Left forelimb (tissue), 1 donor: ENCODE measurements around the gene SSC5D.
"Not testable (repeated sequence)": the region's sequence is repeated elsewhere in the genome, so short reads cannot be mapped to it uniquely, and the experiment has no call there.

Experiments
- DNase-seq: peaks from one replicate; pipeline ENCODE4 v3.0.0-alpha.2; 2018; ENCODE audit warnings: low spot score

Gene SSC5D

DNA sequence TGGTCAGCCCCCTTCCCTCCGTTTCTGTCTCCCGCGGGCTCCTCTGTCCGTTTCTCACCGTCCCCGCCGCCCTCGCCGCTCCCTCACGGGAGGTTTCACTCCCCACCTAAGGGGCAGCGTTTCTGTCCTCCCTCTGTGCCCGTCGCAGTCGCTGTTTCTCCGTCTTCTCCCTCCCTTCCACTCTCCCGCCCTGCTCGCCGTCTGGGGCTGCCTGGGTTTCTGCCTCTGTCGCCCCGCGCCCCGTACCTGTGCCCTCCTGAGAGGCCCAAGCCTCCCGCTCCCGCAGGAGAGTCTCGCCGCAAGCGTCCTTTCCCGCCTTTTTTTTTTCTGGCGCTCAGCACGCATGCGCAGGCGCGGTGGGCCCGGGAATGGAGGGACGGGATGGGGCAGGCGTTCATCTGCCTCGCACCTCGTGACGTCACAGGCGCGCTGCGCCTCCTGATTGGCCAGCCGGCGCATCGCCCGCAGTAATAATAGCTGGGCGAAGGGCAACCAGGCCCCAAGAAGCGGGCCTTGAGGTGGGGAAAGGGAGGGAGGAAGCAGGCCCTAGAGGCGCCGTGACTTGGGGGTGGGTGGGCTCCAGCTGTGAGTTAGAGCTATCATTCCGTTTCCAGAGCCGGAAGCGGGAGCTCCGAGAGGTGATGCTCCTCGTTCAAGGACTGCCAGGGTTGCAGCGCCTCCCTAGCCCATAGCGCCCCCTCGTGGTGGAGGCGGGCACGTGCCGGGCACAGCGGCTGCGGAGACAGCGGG is 15.4 kb downstream of the SSC5D start:
- peak; percentile 94 for DNase-seq

DNA sequence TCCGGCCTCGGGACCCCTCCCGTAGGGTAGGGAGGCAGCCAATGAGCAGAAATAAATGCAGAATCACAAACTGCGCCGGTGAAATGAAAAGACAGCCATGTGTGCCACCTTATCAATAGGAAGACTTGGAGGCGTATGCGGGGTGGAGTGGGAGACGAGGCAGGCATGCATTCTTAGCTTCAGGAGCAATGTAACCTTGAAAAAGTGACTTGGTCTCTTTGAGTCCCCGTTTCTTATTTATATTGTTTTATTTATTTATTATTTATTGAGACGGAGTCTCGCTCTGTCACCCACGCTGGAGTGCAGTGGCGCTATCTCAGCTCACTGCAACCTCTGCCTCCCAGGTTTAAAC is 16.0 kb downstream of the SSC5D start:
- DNase-seq: no peak

DNA sequence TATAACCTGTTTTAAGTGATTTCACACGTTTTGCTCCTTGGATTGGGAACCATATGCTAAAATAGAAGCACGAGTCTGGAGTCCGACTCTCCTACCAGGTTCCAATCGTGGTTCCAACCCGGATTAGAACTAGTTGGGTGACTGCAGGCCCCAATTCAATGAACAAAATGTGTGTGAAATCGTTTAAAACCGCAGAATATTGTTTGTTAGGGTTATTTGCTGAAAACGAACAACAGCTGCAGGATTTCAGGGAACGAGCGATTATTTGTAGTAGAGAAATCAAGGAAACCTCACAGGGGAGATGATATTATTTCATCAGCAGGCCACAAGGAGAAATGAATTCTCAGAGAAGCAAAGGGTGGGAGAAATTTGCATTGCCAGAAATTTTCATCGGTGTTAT is 16.7 kb downstream of the SSC5D start:
- no peak for DNase-seq

DNA sequence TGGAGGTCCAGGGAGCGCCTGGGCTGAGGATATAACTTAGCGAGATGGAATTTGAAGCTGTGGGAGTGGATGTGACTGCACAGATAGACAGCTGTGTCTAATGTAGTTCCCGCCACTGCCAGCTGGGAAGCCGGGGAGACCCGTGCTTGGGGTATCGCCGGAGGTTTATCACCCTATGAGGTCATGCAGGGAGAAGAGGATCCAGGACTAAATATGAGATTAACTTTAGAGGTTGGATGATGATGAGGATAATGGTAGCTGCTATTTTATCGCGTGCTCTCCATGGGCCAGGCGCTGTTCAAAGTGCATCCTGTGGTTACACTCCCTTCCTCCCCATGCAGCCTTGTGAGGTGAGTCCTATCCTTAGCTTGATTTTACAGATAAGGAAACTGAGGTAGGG is 19.9 kb downstream of the SSC5D start:
- DNase-seq: no peak

DNA sequence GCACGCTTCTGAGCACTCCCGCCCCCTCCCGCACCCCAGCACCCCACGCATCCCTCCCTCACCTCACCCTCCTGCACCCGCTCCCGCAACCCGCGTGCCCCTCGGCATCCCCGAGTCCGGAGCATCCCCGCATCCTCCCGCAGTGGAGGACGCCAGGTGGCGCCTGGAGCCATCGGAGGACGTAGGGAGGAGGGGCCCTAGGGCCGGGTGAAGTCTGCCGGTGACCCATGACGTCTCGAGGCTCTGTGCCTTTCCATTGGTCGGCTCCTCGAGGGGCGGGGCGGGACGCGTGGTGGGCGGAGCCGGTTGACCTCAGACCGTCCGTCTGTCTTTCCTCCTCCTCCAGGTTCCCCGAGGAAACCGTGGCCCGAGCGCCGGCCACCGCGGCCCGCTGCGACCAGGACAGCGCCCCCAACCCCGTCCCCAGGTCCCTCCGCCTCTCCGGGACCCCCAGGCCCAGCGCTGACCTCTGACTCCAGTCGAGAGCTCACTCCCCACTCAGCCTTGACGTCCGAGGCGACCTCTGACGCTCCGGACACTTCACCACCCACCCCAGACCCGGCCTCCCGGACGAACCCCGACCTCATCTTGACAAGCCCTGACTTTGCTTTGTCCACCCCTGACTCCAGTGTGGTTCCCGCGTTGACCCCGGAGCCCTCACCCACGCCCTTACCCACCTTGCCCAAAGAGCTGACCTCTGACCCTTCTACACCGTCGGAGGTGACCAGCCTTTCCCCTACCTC is 28.8 kb downstream of the SSC5D start:
- peak; percentile 94 for DNase-seq

DNA sequence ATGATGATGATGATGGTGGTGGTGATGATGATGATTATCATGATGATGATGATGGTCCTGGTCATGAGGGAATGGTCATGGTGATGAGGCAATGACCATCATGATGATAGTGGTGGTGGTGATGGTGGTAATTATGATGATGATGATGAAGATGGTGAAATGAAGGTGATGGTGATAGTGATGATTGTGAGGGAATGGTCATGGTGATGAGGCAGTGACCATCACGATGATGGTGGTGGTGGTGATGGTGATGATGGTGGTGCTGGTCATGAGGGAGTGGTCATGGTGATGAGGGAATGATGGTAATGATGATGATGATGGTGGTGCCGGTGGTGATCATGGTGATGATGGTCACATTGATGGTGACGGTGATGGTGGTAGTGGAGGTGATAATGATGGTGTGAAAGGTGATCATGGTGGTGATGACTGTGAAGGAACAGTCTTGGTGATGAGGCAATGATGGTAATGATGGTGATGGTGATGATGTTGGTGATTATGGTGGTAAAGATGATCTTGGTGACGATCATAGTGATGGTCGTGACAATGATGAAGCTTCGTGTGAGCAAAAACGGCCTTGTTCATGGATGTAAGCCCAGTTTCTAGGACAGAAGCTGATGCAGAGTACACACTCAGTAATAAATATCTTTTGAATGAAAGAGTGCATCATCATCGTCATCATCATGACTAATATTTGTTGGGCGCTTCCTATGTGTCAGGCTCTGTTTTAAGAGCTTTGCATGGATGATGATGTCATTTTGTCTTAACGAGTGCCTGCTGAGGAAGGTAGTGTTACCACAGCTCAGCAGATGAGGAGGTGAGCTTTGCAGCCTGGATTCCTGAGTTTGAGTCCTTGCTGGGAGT is 31.4 kb downstream of the SSC5D start:
- no peak for DNase-seq

DNA sequence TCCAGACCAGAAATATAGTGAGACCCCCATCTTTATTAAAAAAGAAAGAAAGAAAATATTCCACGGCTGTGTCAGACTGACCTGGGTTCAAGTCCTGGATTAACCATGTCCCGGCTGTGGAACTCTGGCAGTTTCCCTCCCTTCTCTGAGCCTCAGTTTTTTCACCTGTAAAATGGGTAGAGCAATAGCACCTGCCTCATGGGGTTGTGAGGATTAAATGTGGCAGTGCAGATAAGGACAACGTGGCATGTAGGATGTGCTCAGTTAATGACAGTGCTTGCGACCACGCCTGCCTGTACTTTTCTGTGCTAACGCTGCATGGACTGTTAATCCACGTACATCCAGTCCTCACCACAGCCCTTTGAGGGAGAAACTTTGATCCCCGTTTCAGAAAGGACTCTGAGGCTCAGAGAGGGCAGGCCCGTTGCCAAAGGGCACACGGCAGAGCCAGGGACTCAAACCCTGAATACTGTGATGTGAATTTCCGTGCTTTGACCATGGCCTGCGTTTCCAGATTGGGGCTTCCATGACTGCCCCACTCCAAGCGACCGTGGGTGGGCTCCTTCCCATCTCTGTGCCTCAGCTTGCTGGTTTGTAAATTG is 32.6 kb downstream of the SSC5D start:
- no peak for DNase-seq

DNA sequence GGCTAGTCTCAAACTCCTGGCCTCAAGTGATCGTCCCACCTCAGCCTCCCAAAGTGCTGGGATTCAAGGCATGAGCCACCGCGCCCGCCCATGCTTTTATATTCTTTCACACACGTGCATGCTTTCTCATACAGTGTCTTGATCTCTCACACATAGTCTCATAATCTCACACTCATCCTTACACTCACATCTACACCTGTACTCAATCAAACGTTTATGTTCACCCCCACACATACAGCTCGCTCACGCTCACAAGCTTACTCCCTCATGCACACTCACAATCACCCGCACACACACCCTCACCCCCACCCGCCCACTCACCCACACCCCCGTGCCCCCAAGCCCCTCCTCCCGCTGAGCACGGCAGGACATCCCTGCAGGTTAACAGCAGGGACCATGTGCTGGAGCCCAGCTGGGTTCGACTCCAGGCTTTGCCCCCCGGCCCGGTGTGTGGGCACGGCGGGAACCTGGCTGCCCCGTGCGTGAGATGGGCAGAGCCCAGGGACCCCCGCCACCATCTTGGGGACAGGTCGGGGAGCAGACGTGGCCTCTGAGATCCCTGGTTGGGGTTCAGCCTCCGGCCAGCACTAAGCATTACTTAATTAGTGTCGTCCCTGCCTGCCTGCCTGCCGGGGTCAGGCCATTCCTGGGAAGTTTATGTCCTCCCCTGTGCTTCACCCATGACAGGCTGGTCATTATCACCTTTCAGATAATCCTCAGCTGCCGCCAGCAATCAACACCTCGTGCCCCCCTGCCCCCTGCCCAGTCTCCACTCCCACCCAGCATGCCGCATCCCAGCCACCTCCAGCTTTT is 37.3 kb downstream of the SSC5D start:
- no peak for DNase-seq

DNA sequence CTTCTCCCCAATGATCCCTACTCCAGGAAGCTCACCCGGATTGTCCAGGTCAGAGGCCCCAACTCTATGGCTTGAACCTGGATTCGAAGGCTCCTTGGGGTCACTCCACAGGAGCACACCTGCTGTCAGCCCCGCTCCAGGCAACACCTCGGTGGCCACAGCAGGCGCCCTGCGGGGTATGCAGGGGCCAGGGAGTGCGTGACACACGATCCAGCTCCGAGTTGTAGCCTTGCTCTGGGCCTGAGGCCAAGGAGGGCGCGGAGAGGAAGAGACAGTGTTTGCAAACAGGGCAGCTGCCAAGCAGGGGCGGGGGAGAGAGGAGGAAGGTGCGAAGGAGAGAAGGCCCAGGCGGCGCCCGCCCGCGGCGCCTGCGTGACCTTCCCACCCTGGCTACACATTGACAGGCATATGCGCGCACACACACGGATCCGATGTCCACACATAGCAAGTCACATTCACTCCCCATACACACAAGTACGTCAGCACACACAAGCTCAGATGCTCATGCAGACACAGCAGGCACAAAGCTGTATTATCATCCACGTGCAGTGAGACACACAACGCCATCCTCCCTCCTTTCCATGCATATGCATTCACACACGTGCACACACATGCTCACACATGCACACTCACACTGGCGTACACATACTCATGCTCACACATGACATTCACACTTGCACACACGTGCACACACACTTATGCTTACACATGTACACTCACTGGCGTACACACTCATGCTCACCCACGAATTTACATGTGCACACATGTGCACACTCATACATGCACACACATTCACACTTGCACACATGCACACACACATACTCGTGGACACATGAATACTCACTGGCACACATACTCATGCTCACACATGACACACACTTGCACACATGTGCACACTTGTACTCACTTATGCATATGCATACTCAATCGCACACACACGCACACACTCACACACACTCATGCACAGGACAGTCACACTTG is 38.3 kb downstream of the SSC5D start:
- no peak for DNase-seq

DNA sequence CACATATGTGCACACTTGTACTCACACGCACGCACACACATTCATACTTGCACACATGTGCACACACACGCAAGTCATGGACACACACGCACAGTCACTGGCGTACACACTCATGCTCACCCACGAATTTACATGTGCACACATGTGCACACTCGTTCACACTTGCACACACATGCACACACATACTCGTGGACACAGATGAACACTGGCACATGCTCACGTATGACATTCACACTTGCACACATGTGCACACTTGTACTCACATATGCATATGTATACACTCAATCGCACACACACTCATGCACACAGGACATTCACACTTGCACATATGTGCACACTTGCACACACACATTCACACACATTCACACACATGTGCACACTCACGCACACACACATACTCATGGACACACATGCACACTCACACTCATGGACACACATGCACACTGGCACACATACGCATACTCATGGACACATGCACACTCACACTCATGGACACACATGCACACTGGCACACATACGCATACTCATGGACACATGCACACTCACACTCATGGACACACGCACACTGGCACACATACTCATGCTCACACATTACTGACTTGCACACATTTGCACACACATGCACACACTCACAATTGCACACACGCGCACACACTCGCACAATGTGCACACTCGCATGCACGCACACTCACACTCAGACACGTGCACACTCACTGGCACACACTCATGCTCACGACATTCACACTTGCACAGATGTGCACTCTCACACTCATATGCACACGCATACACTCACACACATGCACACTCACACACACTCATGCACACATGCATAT is 39.2 kb downstream of the SSC5D start:
- DNase-seq: no peak

DNA sequence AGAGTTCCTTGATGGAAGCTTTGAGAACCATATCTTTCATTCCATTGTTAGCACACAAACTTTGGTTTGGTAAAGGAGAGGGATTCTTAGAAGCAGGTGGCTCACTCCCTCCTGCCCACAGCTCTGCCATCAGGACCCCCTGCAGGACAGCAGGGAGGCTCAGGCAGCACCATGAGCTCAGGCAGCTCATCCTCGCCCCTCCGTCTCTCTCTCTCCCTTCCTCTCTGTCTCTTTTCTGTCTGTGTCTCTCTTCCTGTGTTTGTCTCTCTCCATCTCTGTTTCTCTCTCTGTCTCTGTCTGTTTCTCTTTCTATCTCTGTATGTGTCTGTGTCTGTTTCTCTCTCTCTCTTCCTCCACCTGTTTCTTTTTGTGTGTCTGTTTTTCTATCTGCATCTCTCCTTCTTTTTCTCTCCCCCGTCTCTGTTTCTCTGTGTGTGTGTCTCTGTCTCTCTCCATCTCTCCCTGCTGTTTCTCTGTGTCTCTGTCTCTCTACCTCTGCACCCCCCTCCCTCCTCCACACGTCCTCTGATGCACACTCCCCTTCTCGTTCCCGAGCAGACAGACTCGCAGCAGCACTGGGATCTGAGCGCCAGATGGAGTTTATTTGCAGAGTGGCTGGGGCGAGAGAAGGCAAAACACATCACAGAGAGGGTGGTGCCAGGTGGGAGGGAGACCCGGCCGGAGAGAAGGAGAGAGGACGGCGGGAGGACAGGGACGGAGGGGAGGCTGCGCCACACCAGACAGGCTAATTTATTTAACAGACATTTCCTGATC is 40.0 kb downstream of the SSC5D start:
- no peak for DNase-seq

DNA sequence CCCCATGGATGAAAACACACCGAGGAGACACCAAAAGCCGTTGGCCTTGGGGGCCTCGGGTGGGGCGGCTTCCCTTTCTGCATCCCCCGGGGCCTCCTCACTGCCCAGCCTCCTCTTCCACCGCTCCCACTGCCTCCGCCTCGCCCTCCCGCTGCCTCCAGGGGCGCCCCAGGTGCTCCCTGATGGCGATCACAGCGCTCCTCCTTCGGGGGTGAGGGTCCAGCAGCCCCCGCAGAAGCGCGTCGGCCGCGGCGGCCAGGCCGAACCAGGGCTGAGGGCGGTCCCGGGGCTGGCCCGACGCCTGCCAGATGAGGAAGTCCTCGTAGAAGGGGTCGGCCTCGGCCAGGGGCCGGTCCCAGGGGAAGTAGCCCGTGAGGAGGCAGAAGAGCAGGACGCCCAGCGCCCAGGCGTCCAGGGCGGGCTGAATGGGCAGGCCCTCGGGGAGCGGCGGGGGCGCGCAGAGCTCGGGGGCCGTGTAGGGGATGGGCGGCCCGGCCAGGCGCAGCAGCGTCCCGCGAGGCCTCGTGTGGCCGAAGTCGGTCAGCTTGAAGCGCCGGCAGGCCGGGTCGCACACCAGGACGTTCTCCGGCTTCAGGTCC is 41.5 kb downstream of the SSC5D start:
- DNase-seq: no peak

DNA sequence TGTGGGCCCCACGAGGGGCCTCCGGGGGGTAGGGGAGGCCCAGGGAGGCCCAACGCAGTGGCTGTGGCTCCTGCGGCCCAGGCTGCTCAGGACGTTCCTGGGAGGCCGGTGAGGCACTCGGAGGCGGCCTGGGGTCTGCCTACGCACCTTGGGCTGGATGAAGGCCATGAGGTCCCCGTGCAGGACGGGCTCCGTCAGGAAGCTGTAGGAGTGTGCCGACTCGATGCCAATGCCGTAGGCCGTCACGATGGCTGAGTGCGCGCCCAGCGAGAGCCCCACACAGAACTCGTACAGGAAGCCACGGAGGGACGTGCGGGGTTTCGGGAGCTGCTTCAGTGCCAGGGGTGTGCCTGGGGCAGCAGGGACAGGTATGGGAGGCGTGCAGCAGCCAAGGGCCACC is 42.8 kb downstream of the SSC5D start:
- no peak for DNase-seq

DNA sequence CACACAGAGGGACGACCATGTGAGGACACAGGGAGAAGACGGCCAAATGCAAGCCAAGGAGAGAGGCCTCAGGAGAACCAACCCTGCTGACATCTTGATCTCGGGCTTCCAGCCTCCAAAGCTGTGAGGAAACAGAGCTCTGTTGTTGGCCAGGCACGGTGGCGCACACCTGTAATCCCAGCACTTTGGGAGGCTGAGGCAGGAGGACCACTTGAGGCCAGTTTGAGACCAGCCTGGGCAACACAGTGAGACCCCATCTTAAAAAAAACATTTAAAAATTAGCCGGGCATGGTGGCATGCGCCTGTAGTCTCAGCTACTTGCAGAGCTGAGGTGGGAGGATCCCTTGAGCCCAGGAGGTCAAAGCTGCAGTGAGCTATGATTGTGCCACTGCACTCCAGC is 46.0 kb downstream of the SSC5D start:
- DNase-seq: not testable (repeated sequence)

DNA sequence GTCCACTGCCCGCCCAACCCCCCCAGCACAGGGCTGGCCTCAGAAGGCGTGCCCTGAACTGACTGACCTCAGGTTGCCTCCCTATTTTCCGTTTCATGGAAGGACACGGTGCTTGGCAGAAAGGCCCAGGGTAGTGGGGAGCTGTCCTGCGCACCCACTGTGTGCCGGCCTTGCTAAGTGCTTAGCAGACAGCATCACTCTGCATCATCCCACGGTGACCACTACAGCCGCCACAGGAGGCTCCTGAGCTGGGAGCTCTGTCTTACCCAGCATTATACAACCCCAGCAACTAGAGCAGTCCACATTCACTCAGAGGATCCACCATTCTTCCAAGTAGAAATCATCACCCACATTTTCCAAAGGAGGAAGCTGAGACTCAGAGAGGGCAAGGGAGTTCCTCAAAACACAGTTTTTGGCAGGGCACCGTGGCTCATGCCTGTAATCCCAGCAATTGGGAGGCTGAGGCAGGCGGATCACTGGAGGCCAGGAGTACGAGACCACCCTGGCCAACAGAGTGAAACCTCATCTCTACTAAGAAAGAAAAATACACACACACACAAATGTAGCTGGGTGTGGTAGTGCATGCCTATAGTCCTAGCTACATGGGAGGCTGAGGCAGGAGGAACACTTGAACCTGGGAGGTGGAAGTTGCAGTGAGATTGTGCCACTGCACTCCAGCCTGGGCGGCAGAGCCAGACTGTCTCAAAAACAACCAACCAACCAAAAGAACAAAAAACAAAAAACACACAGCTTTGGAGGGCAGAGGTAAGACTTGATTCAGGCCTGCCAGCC is 47.1 kb downstream of the SSC5D start:
- DNase-seq: no peak

DNA sequence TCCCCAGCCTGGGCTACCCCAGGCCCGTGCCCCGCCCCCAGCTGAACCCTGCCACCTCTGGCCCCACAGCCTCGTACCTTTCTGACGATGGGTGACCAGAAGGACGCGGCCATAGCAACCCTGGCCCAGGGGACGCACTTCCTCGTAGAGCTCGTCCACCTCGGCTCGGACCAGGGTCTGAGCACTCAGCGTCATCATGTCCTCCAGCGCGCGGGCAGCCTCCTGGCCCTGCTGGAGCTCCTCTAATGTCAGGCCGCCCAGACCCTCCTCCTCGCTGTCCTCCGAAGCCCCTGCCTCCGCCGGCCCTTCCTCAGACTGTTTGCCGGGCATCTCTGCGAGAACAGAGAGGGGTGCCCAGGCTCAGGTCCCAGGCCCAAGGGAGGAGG is 47.7 kb downstream of the SSC5D start:
- no peak for DNase-seq

DNA sequence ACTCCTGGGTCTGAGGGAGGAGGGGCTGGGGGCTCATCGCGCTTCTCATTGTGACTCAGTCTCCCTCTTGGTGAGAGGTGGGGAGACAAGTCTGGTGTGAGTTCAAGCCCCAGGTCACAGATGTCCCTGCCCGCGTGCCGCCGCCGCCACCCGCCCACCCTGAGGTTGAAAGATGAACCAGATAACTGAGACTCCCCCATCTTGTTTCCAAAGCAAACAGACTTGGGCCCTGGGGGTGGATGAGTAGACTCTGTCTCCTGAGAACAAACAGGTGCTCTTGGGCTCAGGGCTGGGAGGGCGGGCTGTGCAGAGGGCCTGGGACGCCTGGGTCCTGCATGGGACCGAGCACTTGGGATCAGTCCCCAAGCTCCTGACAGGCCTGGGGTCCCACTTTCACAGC is 48.1 kb downstream of the SSC5D start:
- no peak for DNase-seq
